Measurements from ENCODE around the gene OTUD1.

Gene OTUD1

DNA sequence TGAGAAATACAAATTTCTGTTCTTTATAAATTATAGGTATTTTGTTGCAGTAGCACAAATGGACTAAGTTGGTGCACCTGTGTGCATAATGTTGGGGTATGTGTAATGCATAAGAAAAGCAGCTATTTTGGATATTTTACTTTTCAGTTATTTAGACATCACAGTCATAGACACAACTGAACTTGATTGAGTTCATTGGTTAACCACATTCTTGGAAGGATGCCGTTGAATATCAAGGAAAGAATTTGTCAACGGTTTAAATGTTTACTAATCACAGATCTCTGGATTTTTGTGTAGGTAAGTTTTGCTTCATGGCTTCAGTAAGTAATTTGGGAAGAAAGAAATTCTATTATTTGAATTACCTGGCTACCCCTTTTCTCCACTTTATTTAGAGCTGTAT is 4.1 kb downstream of the OTUD1 start:
- Histone ChIP-seq H3K4ac (ENCODE audit: low read depth, low read length) (no peak overlapping the region), H3K9ac (ENCODE audit: low read length) (no peak overlapping the region), H3K79me1 (ENCODE audit: low read length) (peaks cover 9% of the 10 kb centered on the region), H3K23ac (ENCODE audit: low read length) (no peak overlapping the region), H3K4me3 (ENCODE audit: low read depth, low read length) (no peak overlapping the region), H3K27ac (ENCODE audit: low read depth, low read length) (no peak overlapping the region), H3K4me2 (ENCODE audit: low read length) (no peak overlapping the region), H3K27me3 (ENCODE audit: insufficient read depth, low read length) (no peaks in the 10 kb centered on the region), H3K79me2 (ENCODE audit: control insufficient read depth, insufficient read depth, low read length, poor library complexity) (peaks cover 8% of the 10 kb centered on the region), H3K18ac (ENCODE audit: low read length) (no peak overlapping the region), H2AFZ (ENCODE audit: insufficient read depth, low read length, poor library complexity) (no peak overlapping the region), H2BK120ac (ENCODE audit: insufficient read depth, low read length, poor library complexity) (no peak overlapping the region), H2BK5ac (ENCODE audit: low read depth, low read length, poor library complexity) (no peak overlapping the region), H3K9me3 (ENCODE audit: insufficient read depth, low read depth, low read length) (no peaks in the 10 kb centered on the region), H4K8ac (ENCODE audit: low read depth, low read length) (no peak overlapping the region), H2AK5ac (ENCODE audit: low read length) (no peak overlapping the region), H4K12ac (ENCODE audit: low read depth, low read length) (no peak overlapping the region), H4K91ac (ENCODE audit: low read depth, low read length) (no peak overlapping the region), H3K4me1 (ENCODE audit: control insufficient read depth in 1 of 2, insufficient read depth in 2 of 2, low read length in 2 of 2) (peaks cover 3 to 7% of the 10 kb centered on the region in 2 experiments), H3K14ac (ENCODE audit: low read length) (no peak overlapping the region), H3K36me3 (ENCODE audit: control insufficient read depth in 1 of 2, insufficient read depth in 2 of 2, low read length in 2 of 2) (no peaks in the 10 kb centered on the region), H2BK12ac (ENCODE audit: low read length) (no peak overlapping the region)
- DNase-seq: no peak
- no CpG with 5 or more reads among the region's 2 CpGs for WGBS (ENCODE audit: extremely low coverage, insufficient coverage, insufficient read length)

DNA sequence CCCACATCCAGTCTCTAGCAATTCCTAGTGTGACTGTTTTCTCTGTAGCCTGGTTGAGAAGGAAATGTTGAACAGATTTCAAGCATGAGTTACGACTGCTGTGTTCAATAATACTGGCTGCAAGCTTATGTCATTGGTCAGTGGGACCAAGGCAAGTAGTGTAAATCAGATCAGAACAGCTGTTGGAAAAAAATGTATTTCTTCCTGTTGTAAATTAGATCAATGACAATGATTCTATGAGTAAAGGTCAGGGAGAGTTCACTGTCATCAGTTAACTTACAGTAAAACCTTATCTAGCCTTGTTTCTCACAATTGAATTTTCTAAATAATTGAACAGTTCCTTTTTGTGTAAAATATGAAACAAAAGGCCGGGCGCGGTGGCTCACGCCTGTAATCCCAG is 6.7 kb downstream of the OTUD1 start:
- Histone ChIP-seq H3K4ac (ENCODE audit: low read depth, low read length) (no peak overlapping the region), H4K91ac (ENCODE audit: low read depth, low read length) (no peak overlapping the region), H4K12ac (ENCODE audit: low read depth, low read length) (no peak overlapping the region), H3K79me2 (ENCODE audit: control insufficient read depth, insufficient read depth, low read length, poor library complexity) (no peaks in the 10 kb centered on the region), H3K4me3 (ENCODE audit: low read depth, low read length) (no peak overlapping the region), H3K79me1 (ENCODE audit: low read length) (no peaks in the 10 kb centered on the region), H3K9me3 (ENCODE audit: insufficient read depth, low read depth, low read length) (no peaks in the 10 kb centered on the region), H3K9ac (ENCODE audit: low read length) (no peak overlapping the region), H2BK5ac (ENCODE audit: low read depth, low read length, poor library complexity) (no peak overlapping the region), H3K14ac (ENCODE audit: low read length) (no peak overlapping the region), H2BK120ac (ENCODE audit: insufficient read depth, low read length, poor library complexity) (no peak overlapping the region), H2BK12ac (ENCODE audit: low read length) (no peak overlapping the region), H4K8ac (ENCODE audit: low read depth, low read length) (no peak overlapping the region), H3K27me3 (ENCODE audit: insufficient read depth, low read length) (no peaks in the 10 kb centered on the region), H2AFZ (ENCODE audit: insufficient read depth, low read length, poor library complexity) (no peak overlapping the region), H3K36me3 (ENCODE audit: control insufficient read depth in 1 of 2, insufficient read depth in 2 of 2, low read length in 2 of 2) (no peaks in the 10 kb centered on the region), H3K18ac (ENCODE audit: low read length) (no peak overlapping the region), H3K4me1 (ENCODE audit: control insufficient read depth in 1 of 2, insufficient read depth in 2 of 2, low read length in 2 of 2) (peaks cover 0 to under 1% of the 10 kb centered on the region in 2 experiments), H3K27ac (ENCODE audit: low read depth, low read length) (no peak overlapping the region), H3K4me2 (ENCODE audit: low read length) (no peak overlapping the region), H2AK5ac (ENCODE audit: low read length) (no peak overlapping the region), H3K23ac (ENCODE audit: low read length) (no peak overlapping the region)
- WGBS (ENCODE audit: extremely low coverage, insufficient coverage, insufficient read length): no CpG with 5 or more reads among the region's 5 CpGs
- no peak for DNase-seq

DNA sequence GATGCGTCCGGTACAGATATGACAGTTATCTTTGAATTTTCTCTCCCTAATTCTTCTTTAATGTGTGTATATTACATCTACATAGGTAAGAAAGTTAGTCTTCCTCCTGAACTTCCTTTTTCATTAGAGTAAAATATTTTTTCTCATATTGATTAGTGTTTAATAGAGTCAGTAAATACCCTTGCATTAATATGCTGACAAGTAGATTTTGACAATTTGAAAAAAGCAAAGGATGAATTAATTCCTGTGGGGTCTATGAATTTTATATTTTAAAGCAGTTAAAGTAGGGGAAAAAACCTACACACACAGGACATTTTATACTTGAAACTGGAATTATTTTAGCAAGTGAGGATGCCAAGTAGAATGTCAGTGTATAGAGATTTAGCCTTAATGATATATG is 9.4 kb downstream of the OTUD1 start:
- Histone ChIP-seq H3K23ac (ENCODE audit: low read length) (no peak overlapping the region), H3K9ac (ENCODE audit: low read length) (no peak overlapping the region), H3K79me1 (ENCODE audit: low read length) (no peaks in the 10 kb centered on the region), H3K79me2 (ENCODE audit: control insufficient read depth, insufficient read depth, low read length, poor library complexity) (no peaks in the 10 kb centered on the region), H2AK5ac (ENCODE audit: low read length) (no peak overlapping the region), H3K4ac (ENCODE audit: low read depth, low read length) (no peak overlapping the region), H3K27me3 (ENCODE audit: insufficient read depth, low read length) (no peaks in the 10 kb centered on the region), H3K14ac (ENCODE audit: low read length) (no peak overlapping the region), H4K12ac (ENCODE audit: low read depth, low read length) (no peak overlapping the region), H3K9me3 (ENCODE audit: insufficient read depth, low read depth, low read length) (no peaks in the 10 kb centered on the region), H2BK120ac (ENCODE audit: insufficient read depth, low read length, poor library complexity) (no peak overlapping the region), H4K8ac (ENCODE audit: low read depth, low read length) (no peak overlapping the region), H3K36me3 (ENCODE audit: control insufficient read depth in 1 of 2, insufficient read depth in 2 of 2, low read length in 2 of 2) (no peaks in the 10 kb centered on the region), H2BK5ac (ENCODE audit: low read depth, low read length, poor library complexity) (no peak overlapping the region), H3K4me1 (ENCODE audit: control insufficient read depth in 1 of 2, insufficient read depth in 2 of 2, low read length in 2 of 2) (no peaks in the 10 kb centered on the region), H3K4me3 (ENCODE audit: low read depth, low read length) (no peak overlapping the region), H2AFZ (ENCODE audit: insufficient read depth, low read length, poor library complexity) (no peak overlapping the region), H2BK12ac (ENCODE audit: low read length) (no peak overlapping the region), H4K91ac (ENCODE audit: low read depth, low read length) (no peak overlapping the region), H3K18ac (ENCODE audit: low read length) (no peak overlapping the region), H3K4me2 (ENCODE audit: low read length) (no peak overlapping the region), H3K27ac (ENCODE audit: low read depth, low read length) (no peak overlapping the region)
- DNase-seq: no peak
- no CpG with 5 or more reads among the region's 2 CpGs for WGBS (ENCODE audit: extremely low coverage, insufficient coverage, insufficient read length)

DNA sequence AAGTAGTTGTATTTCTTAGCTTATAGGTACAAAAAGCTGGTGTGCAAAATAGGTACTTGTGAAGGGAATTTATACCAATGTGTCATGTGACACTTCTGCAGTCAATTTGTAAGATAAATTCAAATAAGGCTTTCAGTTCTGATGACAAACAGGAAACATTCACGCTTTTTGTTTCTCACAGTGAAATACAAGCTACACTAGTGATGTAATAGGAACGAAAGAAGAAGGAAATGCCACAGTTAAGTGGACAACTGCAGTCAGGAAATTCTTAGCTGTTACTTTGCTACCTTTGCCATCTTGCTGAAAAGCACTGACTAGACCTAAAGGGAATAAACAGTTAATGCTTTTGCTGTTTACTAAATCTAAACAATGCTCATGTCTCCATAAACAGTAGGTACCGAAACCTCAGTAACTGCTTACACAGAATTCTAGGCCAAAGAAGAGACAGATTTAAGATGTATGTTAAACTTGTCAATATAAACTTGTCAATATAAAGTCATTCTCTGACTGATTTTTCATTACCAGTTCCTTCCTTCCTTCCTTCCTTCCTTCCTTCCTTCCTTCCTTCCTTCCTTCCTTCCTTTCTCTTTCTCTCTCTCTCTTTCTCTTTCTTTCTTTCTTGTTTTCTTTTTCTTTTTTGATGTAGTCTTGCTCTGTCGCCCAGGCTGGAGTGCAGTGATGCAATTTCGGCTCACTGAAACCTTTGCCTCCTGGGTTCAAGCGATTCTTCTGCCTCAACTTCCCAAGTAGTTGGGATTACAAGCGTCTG is 10.1 kb downstream of the OTUD1 start:
- no peak for DNase-seq
- H3K27ac ChIP-seq (ENCODE audit: low read depth, low read length): no peak overlapping the region
- H2BK5ac ChIP-seq (ENCODE audit: low read depth, low read length, poor library complexity): no peak overlapping the region
- H3K79me1 ChIP-seq (ENCODE audit: low read length): no peaks in the 10 kb centered on the region
- no peaks in the 10 kb centered on the region for H3K36me3 ChIP-seq (ENCODE audit: control insufficient read depth in 1 of 2, insufficient read depth in 2 of 2, low read length in 2 of 2)
- no peak overlapping the region for H4K12ac ChIP-seq (ENCODE audit: low read depth, low read length)
- H4K8ac ChIP-seq (ENCODE audit: low read depth, low read length): no peak overlapping the region
- no peaks in the 10 kb centered on the region for H3K27me3 ChIP-seq (ENCODE audit: insufficient read depth, low read length)
- no CpG with 5 or more reads among the region's 7 CpGs for WGBS (ENCODE audit: extremely low coverage, insufficient coverage, insufficient read length)
- H3K9me3 ChIP-seq (ENCODE audit: insufficient read depth, low read depth, low read length): no peaks in the 10 kb centered on the region
- no peak overlapping the region for H3K23ac ChIP-seq (ENCODE audit: low read length)
- peak overlapping the region; percentile 69 for H2AK5ac ChIP-seq (ENCODE audit: low read length)
- H3K4ac ChIP-seq (ENCODE audit: low read depth, low read length): no peak overlapping the region
- H2BK12ac ChIP-seq (ENCODE audit: low read length): peak overlapping the region; percentile 22
- H3K9ac ChIP-seq (ENCODE audit: low read length): no peak overlapping the region
- no peaks in the 10 kb centered on the region for H3K79me2 ChIP-seq (ENCODE audit: control insufficient read depth, insufficient read depth, low read length, poor library complexity)
- no peak overlapping the region for H4K91ac ChIP-seq (ENCODE audit: low read depth, low read length)
- H3K18ac ChIP-seq (ENCODE audit: low read length): no peak overlapping the region
- no peak overlapping the region for H3K14ac ChIP-seq (ENCODE audit: low read length)
- no peak overlapping the region for H2AFZ ChIP-seq (ENCODE audit: insufficient read depth, low read length, poor library complexity)
- H3K4me3 ChIP-seq (ENCODE audit: low read depth, low read length): no peak overlapping the region
- H3K4me2 ChIP-seq (ENCODE audit: low read length): no peak overlapping the region
- H2BK120ac ChIP-seq (ENCODE audit: insufficient read depth, low read length, poor library complexity): no peak overlapping the region
- H3K4me1 ChIP-seq (ENCODE audit: control insufficient read depth in 1 of 2, insufficient read depth in 2 of 2, low read length in 2 of 2): no peaks in the 10 kb centered on the region
